HG03139 (cell line): ENCODE data around the gene CFAP57.
A peak's percentile ranks its signal among the peaks of the same experiment; 100 is the strongest.
"Not testable (repeated sequence)": the region's sequence is repeated elsewhere in the genome, so short reads cannot be mapped to it uniquely, and the experiment has no call there.

ENCODE experiments used
- ATAC-seq: cut with Tn5 transposase; IDR thresholded peaks from one replicate; pipeline ENCODE4 v1.9.1; 2021; ENCODE audit not compliant: unreplicated experiment

Gene CFAP57

DNA sequence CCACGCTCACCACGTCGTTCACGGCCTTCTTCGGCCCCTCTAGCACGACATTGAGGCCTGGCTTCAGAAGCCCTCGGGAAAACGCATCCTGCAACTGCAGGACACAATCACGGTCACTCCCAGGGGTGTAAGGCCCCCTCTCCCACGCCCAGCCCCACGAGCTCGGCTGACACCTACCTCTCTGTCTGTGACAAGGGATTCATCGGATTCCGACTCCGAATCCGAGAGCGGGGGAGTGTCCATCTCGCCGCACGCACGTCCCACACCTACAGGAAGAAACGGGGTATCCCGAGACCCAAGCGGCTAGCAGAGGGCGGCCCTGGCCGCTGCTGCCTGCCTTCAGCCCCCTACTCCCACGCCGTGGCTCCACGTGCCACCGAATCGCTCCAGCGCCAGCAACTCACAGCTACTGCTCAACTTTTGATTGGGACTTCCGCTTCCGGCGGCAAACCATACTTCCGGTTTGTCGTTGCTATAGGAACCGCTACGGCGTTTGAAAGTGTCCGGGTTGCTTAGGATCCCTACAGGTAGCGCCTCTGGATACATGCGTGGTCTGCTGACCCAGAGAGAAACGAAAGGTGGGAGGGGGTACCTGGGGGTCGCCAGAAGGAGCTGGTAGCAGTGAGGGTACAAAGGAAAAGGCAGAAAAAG lies at the start of gene CFAP57, which contains the start of gene EBNA1BP2:
CFAP57 (plus strand) TSS at position 455 of the 651 bp plus-strand sequence. CDS start 424 bp downstream, outside the sequence.
EBNA1BP2 (minus strand) TSS at position 415 of the 651 bp plus-strand sequence; CDS start at position 243, 172 bp downstream.
- peak; percentile 74 for ATAC-seq

DNA sequence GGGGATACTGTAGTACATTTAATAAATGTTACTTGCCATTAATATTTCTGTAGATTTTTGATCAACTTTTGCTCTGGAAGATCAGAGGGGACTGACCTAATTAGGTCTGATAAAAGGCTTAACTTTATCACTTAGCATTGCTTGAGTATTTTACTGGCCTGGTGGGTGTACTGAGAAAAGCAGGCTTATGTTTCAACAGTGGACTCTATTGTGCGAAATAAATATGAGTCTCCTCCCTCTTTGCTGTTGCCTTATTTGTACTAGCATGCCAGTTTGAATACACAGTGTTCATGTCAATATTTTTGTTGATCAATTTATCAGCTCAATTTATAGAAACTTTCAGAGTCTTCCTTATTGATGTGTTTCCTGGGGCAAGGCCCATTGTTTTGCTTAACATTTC lies 49.1 kb upstream of the CFAP57 start:
- ATAC-seq: no peak

DNA sequence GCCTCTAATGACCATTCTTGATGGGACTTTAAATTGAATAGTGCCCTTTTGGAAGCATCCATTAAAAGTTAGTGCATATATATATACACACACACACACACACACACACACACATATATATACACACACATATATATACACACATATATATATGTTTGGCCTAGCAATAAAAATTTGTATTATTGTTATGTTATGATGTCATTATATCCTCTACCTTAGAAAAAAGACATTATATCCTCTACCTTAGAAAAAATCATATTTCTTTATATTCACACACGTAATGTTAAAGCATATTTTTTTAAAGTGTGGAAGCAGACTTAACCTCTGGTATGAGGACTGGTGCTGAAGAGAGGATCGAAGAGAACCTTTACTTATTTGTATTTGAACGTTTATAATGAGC lies 43.3 kb upstream of the CFAP57 start:
- ATAC-seq: no peak

DNA sequence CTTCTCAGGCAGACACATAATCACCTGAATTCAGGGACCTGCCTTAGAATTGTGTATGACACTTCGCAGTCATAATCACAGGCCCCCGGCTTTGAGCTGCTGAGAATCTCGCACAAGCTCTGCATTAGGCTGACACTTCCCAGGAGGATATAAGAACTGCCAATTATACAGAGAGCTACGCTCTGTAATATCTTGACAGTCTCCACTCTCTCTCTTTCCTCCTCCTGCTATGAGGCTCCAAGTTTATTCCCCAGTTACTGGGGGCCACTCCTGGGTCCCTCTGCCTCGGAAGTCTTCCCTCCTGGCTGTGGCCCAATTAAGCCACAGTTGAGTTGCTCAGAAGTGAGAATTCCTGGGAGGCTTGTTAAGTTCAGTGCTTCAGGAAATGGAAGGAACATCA lies 42.7 kb upstream of the CFAP57 start:
- ATAC-seq: no peak

DNA sequence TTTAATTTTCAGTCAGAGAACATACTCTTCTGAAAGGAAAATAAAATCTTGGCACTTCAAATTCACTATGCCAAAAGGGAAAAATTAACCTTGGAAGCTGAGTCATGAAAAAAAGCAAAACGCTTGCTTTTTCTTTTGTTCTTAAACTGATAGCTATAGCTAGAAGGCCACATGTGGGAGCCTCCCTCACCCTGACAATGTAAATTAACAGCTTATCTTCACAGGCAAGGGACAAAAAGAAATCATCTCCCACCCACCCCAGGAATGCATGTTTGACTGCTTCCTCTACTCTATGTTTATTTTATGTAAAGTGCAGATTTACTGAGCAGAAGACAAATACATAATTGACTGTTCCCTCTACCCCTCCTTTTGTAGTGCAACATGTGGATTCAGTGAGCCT lies 38.1 kb upstream of the CFAP57 start:
- no peak for ATAC-seq

DNA sequence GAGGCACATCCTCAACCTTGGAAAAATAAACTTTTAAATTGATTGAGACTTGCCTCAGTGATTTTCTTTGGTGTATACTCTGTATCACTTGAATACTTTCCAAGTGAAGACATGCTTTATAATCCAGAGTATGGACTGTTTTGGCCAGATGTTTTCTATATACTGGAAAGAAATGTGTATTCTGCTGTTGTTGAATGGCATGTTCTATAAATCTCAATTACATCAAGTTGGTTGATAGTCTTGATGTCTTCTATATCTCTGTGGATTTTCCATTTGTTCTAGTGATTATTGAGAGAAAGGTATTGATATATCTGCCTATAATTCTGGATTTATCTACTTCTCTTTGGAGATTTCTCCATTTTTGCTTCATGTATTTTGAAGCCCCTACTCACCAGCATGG lies 37.5 kb upstream of the CFAP57 start:
- ATAC-seq: no peak

DNA sequence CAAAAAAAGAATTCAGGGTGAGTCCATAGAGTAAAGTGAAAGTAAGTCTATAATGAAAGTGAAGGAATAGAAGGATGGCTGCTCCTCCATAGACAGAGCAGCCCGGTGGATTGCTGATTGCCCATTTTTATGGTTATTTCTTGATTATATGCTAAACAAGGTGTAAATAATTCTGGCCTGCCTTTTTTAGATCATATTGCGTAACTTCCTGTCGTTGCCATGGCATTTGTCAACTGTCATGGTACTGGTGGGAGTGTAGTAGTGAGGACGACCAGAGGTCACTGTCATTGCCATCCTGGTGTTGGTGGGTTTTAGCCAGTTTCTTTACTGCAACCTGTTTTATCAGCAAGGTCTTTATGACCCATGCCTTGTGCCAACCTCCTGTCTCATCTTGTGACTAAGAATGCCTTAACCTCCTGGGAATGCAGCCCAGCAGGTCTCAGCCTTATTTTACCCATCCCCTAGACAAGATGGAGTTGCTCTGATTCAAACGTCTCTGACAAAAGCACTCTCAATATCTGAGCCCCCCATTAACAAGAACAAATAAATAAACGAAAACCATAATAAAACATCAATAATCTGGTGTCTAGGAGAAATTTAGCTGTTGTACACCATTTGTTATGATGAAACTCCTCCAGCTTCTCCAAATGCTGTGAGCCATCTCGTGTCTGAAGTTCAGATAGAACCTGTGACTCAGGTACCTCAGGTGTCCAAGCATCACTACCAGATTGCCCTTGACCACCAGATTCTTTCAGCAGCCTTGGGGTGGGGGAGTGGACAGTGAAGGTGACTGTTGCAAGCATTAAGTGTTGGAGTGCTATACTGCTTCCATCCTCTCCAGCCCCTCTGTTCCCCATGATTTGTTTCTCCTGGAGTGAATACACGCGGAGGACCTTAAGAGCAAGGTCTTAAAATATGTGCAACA lies 36.0 kb upstream of the CFAP57 start:
- no peak for ATAC-seq

DNA sequence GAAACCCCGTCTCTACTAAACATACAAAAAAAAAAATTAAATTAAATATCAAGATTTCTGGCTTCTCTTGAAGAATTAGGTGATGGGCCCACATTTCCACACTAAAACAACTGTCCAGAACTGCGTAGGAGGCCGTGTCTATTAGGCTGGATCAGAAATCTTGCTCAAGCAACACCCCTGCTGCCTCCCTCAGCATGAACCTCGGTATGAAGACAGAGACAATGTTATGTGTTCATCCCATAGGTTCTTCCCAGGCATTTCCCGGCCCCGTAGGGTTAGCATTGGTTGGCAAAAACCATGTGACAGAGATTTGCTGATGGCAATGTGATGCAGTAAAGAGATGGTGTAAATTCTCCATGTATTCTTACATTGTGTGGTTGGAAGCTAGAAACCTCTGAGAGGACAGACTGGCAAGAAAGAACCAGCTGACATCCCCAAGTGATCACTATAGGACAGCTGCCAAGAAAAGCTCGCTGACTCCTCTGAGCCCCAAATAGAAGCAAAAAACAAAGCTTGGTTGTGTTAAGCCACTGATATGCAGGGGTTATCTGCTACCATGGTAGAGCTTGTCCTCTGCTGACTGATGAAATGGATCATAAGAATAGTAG lies 34.6 kb upstream of the CFAP57 start:
- ATAC-seq: no peak

DNA sequence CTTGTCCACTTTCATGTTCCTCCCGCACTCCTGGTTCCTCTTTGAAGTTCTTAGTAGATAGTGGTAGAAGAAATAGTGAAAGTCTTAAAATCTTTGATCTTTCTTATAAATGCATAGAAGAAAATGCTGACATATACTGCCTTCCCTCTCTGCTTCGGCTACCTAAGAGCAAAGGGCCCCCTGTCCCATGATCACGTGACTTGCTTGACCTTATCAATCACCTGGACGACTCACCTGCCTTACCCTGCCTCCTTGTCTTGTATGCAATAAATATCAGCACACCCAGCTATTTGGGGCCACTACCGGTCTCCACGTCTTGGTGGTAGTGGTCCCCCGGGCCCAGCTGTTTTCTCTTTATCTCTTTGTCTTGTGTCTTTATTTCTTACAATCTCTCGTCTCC lies 32.8 kb upstream of the CFAP57 start:
- ATAC-seq: not testable (repeated sequence)

DNA sequence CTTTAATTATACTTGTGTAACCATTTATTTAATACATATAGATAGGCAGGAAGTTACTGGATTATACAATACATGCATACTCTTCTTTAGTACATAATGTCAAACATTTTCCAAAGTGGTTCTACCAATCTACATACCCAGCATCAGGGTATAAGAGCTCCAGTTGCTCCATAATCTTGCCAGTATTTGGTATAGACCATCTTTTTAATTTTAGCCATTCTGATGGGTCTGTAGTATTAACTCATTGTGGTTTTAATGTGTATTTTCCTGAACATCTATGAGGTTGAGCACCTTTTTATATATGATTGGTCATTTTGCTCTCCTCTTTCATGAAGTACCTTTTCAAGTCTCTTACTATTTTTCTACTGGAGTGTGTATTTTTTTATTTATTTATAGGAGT lies 32.1 kb upstream of the CFAP57 start:
- no peak for ATAC-seq

DNA sequence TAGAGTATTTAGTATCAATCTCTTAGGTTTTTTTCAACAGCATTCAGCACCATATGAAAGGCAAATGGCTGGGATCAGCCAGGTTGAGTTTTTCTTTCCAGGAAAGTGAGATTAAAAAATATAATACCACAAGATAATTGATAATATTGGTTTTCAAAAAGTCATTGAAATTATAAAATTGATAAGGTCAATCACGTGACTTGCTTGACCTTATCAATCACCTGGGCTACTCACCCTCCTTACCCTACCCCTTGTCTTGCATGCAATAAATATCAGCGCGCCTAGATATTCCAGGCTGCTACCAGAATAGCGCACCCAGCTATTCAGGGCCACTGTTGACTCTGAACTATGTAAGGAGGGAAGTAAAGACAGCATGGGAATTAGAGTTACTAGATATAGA lies 31.5 kb upstream of the CFAP57 start:
- ATAC-seq: no peak

DNA sequence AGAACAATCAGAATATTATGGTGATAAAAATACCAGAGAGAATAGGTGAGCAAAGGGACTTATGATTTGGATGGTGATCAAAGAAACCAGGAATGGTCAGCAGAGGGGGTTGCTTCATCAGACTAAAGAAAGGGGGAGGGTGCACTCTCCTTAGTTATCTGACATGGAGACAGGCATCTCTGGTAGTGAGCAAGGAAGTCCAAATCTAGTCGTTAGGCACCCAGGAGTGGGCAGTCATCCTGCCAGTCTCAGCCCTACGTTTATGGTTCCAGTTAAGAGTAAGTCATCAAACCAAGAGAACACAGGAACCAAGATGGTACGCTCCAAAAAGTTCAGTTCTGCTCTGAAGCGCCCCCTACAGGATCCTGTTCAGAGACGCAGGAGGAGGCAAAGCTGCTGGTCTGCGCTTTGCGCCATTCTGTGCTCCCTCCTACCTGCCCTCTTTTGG lies 28.7 kb upstream of the CFAP57 start:
- no peak for ATAC-seq

DNA sequence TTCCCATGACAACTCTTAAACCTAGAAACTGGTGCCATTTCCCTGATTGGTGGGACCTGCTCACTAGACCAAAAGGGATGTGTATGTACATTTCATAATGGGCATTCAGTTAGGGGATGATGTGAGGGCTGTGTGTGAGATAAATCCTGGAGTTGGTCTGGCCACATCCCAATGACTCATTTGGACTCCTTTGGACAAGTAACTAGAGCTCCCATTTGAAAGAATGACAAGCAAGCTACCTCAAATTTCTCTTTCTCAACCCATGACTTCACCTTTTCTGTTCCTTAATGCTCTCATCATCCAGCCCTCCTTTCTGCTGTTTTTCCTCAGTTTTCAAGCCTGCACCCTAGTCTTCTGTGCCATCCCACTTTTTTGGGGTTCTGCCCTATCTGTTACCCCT lies 27.9 kb upstream of the CFAP57 start:
- no peak for ATAC-seq

DNA sequence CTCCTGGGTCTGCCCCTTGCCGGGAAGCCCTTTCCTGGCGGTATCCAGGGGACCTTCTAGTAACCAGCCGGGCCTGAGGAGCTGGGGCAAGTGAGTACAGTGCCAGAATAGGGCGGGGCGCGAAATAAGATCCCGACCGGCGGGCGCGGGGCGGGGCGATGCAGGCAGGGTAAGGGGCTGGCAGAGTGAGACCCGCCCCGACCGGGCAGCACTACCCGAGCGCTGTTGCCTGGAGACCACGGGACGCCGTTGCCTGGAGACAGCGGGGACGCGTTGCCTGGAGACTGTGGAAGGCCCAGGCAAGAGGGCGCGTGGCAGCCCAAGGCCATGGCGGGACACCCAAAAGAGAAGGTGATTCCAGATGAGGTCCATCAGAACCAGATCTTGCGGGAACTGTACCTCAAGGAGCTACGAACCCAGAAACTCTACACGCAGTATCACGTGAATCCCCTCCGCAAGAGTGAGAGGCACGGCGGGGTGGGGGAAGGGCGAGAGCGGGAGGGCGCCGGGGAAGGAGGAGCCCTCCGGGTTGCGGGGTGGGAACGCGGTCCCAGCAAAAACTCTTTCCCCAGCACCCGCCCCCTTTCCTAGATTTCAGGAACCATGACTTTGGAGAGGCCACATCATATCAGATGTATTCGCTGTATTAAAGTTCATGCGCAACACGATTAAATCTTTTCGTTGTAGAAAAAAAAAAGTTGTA lies 24.4 kb upstream of the CFAP57 start:
- ATAC-seq: no peak

DNA sequence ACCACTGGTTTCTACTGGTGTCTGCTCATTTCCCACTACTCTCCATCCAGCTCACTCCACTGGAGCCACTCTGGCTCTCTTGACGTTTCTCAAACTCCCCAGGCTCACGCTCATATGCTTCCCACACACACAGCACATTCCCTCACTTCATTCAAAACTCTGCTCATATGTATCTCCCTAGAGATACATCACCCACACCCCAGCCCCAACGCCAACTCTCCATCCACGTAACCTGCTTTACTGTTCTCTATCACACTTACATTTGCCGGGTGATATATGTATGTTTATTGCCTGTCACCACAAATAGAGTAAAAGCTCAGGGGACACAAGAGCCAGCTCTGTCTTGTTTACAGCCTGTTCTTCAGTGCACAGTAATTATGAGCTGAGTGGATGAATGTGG lies 22.2 kb upstream of the CFAP57 start:
- no peak for ATAC-seq

DNA sequence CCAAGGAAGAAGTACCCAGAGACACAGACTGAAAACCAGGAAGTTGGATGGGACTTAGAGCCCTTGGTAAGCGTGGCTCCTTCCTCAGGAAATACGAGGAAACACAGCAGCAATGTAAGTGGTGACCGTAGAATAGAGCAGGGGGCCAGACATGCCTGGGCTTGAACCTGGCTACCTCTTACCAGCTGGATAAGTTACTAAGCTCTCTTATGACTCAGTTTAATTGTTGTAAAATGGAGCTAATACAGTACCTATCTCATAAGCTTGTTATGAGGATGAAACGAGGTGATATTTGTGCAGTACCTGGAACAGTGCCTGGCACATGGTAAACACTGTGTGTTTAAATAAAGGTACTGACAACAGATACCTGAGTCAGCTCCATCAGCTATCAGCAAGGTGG lies 19.3 kb upstream of the CFAP57 start:
- ATAC-seq: no peak

DNA sequence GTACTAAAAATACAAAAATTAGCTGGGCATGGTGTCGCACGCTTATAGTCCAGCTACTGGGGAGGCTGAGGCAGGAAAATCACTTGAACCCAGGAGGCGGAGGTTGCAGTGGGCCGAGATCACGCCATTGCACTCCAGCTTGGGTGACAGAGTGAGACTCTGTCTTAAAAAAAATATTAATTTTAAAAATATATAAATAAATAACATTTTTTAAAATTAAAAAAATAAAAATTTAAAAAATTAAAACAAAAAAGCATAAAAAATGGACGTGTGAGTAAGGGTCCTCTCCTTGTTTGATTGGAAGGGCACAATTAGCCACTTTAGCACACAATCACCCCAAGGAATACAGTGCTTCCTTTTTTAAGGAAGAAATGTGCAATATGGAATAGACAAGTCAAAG lies 18.7 kb upstream of the CFAP57 start:
- ATAC-seq: no peak

DNA sequence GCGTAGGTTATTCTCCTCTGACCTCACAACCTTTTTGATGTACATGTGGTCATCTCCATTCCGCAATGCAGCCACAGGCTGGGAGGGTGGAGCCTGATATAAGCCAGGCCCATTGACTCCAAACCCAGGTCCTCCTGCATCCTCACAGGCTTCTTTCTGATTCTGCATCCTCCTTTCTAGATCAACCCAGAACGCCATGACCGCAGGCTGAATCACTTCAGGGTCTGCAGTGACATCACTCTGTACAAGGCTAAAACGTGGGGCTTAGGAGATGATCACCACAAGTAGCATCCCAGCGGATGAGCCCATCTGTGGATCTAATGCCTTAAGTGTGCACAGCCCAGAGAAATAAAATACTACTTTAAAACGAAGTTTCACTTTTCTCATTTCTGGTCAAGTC lies 16.1 kb upstream of the CFAP57 start:
- ATAC-seq: no peak

DNA sequence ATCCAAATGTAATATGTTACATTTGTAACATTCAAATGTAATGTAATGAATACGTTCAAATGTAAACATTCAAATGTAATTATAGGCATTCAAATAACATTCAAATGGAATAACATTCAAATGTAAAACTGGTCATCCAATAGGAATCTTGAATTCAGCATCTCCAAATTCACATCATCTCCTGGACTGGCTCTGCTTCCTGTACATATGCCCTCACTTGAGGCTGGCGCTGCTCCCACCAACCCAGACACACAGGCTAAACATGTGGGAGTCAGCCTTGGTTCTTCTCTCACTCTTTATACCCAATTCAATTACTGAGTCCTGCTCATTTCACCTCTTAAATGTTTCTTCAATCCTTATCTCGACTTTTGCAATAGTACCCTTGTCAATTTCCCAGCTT lies 7.0 kb upstream of the CFAP57 start:
- ATAC-seq: no peak

DNA sequence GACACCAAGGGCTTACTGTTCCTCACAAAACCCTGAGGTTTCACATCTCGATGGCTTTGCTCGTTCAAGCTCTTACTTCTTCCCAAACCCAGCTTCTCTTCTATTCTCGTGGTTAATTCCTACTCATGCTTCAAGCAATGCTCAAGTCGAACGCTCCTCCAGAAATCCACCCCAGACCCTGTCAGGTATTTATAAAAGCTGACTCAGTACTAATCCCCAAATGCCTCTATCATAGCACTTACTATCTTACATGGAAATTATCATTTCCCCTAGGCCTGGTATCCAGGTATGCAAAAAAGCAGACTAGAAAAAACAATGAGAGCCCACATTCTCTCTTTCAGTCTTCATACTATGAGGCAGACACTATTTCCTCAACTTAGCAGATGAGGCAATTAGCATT lies 6.4 kb upstream of the CFAP57 start:
- ATAC-seq: no peak

DNA sequence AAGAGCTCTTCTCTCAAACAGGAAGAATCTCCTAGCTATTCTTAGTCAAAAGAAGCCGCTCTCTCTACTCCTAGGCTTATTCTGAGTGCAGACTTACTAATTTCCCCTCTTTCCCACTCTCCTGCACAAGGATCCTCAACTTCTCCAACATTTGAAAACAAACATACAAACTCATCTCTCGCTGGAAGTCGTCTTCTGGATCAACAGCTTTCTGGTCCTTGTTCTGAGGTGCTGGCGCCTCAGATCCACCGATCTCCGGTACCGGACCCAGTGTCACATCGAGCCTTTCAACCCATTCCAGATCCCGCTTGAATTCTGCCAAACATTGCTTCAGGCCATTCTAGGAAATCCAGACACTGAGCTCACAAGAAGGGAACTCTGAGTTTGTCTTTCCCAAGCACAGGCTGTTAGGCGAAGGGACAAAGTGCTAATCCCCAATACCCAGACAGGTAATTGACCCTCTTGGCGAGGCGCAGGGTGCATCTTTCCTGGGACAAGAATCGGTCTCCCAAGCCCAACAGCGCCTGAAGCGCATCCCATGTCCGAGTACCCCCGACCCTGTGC lies 736 bp upstream of the CFAP57 start:
- ATAC-seq: no peak
